ENCODE data around the gene GBP3. TPM values are rescaled to one million over a fixed set of nuclear protein-coding genes. Genes with fewer than 3 reads are reported as not detected.

Gene GBP3
- polyA plus RNA-seq, 1 of the 3 experiments (the other 2 are of a cell fraction), result 8.5 TPM

GRCh38 chr1:89060091-89060490, 37.4 kb upstream of the GBP3 start:
- Histone ChIP-seq H3K9me2 (0 out of 2 replicates have a peak, but pooled peaks cover 4% of the 10 kb centered on the region), H4K20me1 (ENCODE audit: insufficient read depth) (no peaks in the 10 kb centered on the region), H3K27ac (ENCODE audit: low read depth in 2 of 2, low read length in 1 of 2) (no peak overlapping the region), H3K36me3 (replicated peaks in 1 of 2; ENCODE audit: control insufficient read depth in 1 of 2, insufficient read depth in 2 of 2, low read length in 1 of 2) (peaks cover 10 to 18% of the 10 kb centered on the region in 2 experiments), H3K27me3 (ENCODE audit: insufficient read depth) (no peaks in the 10 kb centered on the region), H3K4me2 (no peak overlapping the region), H3K9me3 (no peaks in the 10 kb centered on the region), H3K9ac (no peak overlapping the region), H3K4me1 (ENCODE audit: control insufficient read depth in 1 of 2, insufficient read depth in 2 of 2, low read depth in 1 of 2, low read length in 1 of 2) (peaks cover 0 to 4% of the 10 kb centered on the region in 2 experiments; a peak in 2 of 4 replicates), H3K79me2 (ENCODE audit: insufficient read depth) (no peaks in the 10 kb centered on the region), H3K4me3 (ENCODE audit: low read depth in 2 of 2, low read length in 1 of 2) (no peak overlapping the region), H2AFZ (ENCODE audit: low read depth) (no peak overlapping the region), H3F3A (replicated peaks; ENCODE audit: insufficient read depth) (no peaks in the 10 kb centered on the region)
- no peak for TF ChIP-seq PBX3 (IDR thresholded peaks at IDR 0.05)
- TF ChIP-seq CHD2 (IDR thresholded peaks at IDR 0.05; ENCODE audit: low read length, partially characterized antibody), result no peak
- TF ChIP-seq POLR2AphosphoS5 (IDR thresholded peaks at IDR 0.05; ENCODE audit: low read depth, low read length), result no peak
- TF ChIP-seq SIN3A (IDR thresholded peaks at IDR 0.05; ENCODE audit: borderline replicate concordance, low read depth, low read length), result no peak
- TF ChIP-seq YY1 (IDR thresholded peaks at IDR 0.05; ENCODE audit: low read depth), result no peak
- no peak for TF ChIP-seq RAD21 (IDR thresholded peaks at IDR 0.05; ENCODE audit: low read length)
- no peak for TF ChIP-seq FOXM1 (IDR thresholded peaks at IDR 0.05; ENCODE audit: low read depth)
- CTCF ChIA-PET, result no interaction called here
- POLR2A ChIA-PET, result no interaction called here
- 52% methylated on average over 5 of the region's 5 CpGs for WGBS (ENCODE audit: low lambda C conversion rate)
- DNase-seq, result no peak

DNA sequence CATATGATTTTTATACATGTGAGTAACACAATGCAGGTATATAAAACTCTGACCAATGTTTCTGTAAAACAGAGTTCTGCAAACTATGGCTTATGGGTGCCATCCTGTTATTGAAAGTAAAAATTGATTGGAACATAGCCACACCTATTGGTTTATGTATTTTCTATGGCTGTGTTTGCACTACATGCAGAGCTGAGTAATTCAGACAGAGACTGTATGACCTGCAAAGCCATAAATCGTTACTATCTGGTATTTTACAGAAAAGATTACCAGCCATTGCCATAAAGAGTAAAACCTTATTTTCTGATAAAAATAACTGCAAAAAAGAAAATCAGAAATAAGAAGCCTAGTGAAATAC, 29.3 kb upstream of the GBP3 start:
- WGBS (ENCODE audit: low lambda C conversion rate), result 30% methylated on average over 1 of the region's 1 CpG
- CTCF ChIA-PET, result interaction anchor here (0.6 to 1.0 kb wide), 2 partner anchors 12 to 118 kb away, joined by 3 read pairs; no protein-coding TSS in a partner anchor
- POLR2A ChIA-PET, result no interaction called here

DNA sequence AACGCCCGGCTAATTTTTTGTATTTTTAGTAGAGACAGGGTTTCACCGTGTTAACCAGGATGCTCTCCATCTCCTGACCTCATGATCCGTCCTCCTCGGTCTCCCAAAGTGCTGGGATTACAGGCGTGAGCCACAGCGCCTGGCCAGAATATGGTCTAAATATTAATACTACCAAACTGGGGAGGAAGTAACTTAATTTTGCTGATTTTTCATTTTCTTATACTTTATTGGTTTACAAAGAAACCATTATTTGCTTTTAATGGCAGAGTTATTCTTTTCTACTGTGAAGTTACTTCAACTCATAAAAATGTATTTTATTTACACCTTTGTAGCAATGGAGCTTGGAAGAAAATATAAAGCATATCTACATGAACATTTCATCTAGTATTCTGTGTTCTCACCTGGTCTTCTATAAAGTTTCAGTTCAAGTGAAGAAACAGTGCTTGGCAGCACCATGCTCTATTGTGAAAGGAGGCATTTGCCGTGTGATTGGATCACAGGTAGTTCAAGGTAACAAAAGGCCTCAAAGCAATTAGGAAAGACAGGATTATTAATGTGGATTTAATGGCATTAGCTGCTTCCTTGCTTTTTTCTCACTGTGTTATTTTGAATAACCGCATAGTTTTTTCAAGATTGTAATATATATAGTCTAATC, 28.8 kb upstream of the GBP3 start:
- Histone ChIP-seq H3K4me2 (no peak overlapping the region), H4K20me1 (ENCODE audit: insufficient read depth) (no peaks in the 10 kb centered on the region), H3F3A (replicated peaks; ENCODE audit: insufficient read depth) (no peaks in the 10 kb centered on the region), H3K27me3 (ENCODE audit: insufficient read depth) (no peaks in the 10 kb centered on the region), H3K4me1 (ENCODE audit: control insufficient read depth in 1 of 2, insufficient read depth in 2 of 2, low read depth in 1 of 2, low read length in 1 of 2) (no peaks in the 10 kb centered on the region), H3K79me2 (ENCODE audit: insufficient read depth) (no peaks in the 10 kb centered on the region), H3K9me2 (no peaks in the 10 kb centered on the region), H3K27ac (ENCODE audit: low read depth in 2 of 2, low read length in 1 of 2) (no peak overlapping the region), H3K9ac (no peak overlapping the region), H3K36me3 (replicated peaks in 1 of 2; ENCODE audit: control insufficient read depth in 1 of 2, insufficient read depth in 2 of 2, low read length in 1 of 2) (peaks cover 0 to 2% of the 10 kb centered on the region in 2 experiments), H2AFZ (ENCODE audit: low read depth) (no peak overlapping the region), H3K4me3 (ENCODE audit: low read depth in 2 of 2, low read length in 1 of 2) (no peak overlapping the region), H3K9me3 (no peaks in the 10 kb centered on the region)
- ChIA-PET CTCF (interaction anchor here (0.6 to 1.0 kb wide), 2 partner anchors 12 to 119 kb away, joined by 3 read pairs; no protein-coding TSS in a partner anchor), POLR2A (no interaction called here)
- WGBS (ENCODE audit: low lambda C conversion rate), result 87% methylated on average over 9 of the region's 9 CpGs
- DNase-seq, result no peak
- TF ChIP-seq GATA2 (CRISPR knock-in tag; IDR thresholded peaks at IDR 0.05) (no peak), REST (IDR thresholded peaks at IDR 0.05; ENCODE audit: low read depth, low read length) (no peak), TEAD4 (IDR thresholded peaks at IDR 0.05; ENCODE audit: borderline replicate concordance, insufficient read depth) (no peak), ELF1 (IDR thresholded peaks at IDR 0.05) (no peak), RCOR1 (IDR thresholded peaks at IDR 0.05; ENCODE audit: low read length) (no peak), NFIC (IDR thresholded peaks at IDR 0.05; ENCODE audit: borderline replicate concordance) (no peak), CHD2 (IDR thresholded peaks at IDR 0.05; ENCODE audit: low read length, partially characterized antibody) (no peak), FOXJ3 (CRISPR knock-in tag; IDR thresholded peaks at IDR 0.05) (no peak)
- TF ChIP-seq, protein P1, sequence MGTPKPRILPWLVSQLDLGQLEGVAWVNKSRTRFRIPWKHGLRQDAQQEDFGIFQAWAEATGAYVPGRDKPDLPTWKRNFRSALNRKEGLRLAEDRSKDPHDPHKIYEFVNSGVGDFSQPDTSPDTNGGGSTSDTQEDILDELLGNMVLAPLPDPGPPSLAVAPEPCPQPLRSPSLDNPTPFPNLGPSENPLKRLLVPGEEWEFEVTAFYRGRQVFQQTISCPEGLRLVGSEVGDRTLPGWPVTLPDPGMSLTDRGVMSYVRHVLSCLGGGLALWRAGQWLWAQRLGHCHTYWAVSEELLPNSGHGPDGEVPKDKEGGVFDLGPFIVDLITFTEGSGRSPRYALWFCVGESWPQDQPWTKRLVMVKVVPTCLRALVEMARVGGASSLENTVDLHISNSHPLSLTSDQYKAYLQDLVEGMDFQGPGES (IDR thresholded peaks at IDR 0.05; ENCODE audit: low read depth, low read length), result no peak

More for the DNA sequence above, 29.3 kb upstream of the GBP3 start:
- Histone ChIP-seq H3K79me2 (ENCODE audit: insufficient read depth) (no peaks in the 10 kb centered on the region), H3K9me3 (no peaks in the 10 kb centered on the region), H2AFZ (ENCODE audit: low read depth) (no peak overlapping the region), H3K4me2 (no peak overlapping the region), H3K9ac (no peak overlapping the region), H3K27me3 (ENCODE audit: insufficient read depth) (no peaks in the 10 kb centered on the region), H3K9me2 (no peaks in the 10 kb centered on the region), H3K4me1 (ENCODE audit: control insufficient read depth in 1 of 2, insufficient read depth in 2 of 2, low read depth in 1 of 2, low read length in 1 of 2) (no peaks in the 10 kb centered on the region), H3F3A (replicated peaks; ENCODE audit: insufficient read depth) (no peaks in the 10 kb centered on the region), H3K4me3 (ENCODE audit: low read depth in 2 of 2, low read length in 1 of 2) (no peak overlapping the region), H3K27ac (ENCODE audit: low read depth in 2 of 2, low read length in 1 of 2) (no peak overlapping the region), H3K36me3 (replicated peaks in 1 of 2; ENCODE audit: control insufficient read depth in 1 of 2, insufficient read depth in 2 of 2, low read length in 1 of 2) (peaks cover 0 to 2% of the 10 kb centered on the region in 2 experiments), H4K20me1 (ENCODE audit: insufficient read depth) (no peaks in the 10 kb centered on the region)
- no peak for TF ChIP-seq GATA2 (CRISPR knock-in tag; IDR thresholded peaks at IDR 0.05)
- TF ChIP-seq RAD21 (IDR thresholded peaks at IDR 0.05; ENCODE audit: low read length), result no peak
- TF ChIP-seq RXRA (IDR thresholded peaks at IDR 0.05; ENCODE audit: borderline replicate concordance, low read depth), result no peak
- TF ChIP-seq RFX5 (IDR thresholded peaks at IDR 0.05; ENCODE audit: low read length), result no peak
- TF ChIP-seq TEAD4 (IDR thresholded peaks at IDR 0.05; ENCODE audit: borderline replicate concordance, insufficient read depth), result no peak
- TF ChIP-seq MXI1 (IDR thresholded peaks at IDR 0.05; ENCODE audit: low read depth, low read length), result no peak
- TF ChIP-seq RCOR1 (IDR thresholded peaks at IDR 0.05; ENCODE audit: low read length), result no peak
- no peak for DNase-seq

Data from SK-N-SH (cell line).